HuH-7.5 (cell line): ENCODE measurements around the gene GHDC.
A peak's percentile ranks its signal among the peaks of the same experiment; 100 is the strongest.

ENCODE experiments used
- DNase-seq: peaks from one replicate; pipeline ENCODE4 v3.0.0; 2011; ENCODE audit warnings: low spot score

The GHDC gene

DNA sequence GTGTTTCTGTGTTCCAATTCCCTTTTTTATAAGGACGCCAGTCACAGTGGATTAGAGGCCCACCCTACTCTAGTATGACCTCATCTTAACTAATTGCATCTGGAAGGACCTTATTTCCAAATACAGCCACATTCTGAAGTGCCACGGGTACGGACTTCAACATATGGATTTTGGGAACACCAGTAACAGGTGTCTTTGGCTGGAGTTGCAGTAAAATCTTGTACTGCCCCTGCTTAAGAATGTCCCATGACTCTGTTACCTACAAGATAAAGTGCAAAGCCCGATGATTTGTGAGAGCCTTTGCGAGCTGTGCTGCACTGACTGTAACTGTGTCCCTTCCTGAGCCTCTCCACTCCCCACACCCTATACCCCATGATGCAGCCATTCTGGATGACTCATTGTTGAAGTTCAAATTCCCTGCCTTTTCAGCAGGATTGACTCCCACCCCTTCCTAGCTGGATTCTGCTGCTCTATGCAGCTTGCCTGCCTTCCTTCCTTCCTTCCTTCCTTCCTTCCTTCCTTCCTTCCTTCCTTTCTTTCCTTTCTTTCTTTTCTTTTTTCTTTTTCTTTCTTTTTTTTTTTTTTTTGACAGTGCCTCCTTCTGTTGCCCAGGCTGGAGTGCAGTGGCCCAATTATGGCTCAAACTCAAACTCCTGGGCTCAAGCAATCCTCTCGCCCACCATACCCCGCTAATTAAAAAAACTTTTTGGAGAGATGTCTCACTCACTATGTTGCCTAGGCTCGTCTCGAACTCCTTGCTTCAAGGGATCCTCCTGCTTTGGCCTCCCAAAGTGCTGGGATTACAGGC is 11.2 kb downstream of the GHDC start:
- no peak for DNase-seq

DNA sequence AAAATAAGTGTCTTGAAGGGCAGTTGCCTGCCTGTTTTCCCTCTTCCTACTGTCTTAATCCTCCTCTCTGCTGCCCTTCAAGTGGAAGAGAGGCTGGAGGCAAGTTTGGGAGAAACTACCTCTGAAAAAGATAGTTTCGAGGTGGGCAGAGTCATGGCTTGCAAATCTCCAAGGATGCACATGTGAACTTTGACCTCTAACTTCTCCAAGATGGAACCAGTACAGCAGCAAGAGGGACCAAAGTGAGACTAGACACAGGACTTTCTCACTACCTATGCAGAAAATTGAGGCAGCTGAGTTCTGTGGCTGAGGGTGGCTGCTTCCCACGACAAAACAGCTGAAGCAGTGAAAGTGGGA is 12.5 kb downstream of the GHDC start:
- no peak for DNase-seq

DNA sequence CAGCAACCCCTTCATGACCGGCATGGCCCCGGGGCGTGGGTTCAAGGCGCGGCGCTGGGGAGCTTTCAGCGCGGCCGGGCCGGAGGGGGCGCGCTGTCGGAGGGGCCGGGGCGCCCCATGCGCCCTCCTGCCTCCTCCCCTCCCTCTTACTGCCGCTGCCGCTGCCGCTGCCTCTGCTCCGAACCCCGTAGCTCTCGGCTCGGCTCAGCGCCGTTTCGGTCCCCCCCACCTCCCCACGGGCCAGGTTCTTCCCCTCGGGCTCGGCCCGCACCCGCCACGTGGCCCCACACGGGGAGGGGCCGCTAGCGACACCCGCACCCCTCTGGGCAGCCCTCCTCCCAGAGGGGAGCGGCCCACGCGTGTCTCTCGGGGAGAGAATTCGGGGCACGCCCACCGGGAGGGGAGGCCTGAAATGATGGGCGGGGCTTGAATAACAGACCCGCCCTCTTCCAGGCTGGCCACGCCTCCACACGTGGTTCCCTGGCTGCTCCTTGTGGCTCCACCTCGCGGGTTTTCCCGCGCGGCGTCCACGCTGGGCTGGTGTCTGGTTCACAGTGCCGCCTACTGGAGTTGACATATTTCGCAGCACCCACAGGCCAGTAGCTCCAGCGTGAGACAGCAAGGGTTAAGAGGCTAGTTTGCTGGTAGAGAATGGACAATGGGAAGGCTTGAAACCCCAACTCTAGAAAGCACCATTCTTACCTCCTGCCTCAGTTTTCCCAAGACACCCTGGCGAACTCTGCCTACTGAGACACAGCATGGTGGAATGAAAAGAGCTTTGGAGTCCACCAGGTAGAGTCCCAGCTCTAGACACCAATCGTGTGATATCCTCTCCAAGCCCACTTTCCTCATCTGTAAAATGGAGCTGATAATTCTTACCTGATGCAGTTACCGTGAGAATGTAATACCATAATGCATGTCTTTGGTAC is 13.1 kb downstream of the GHDC start, which contains the start of gene KCNH4:
Gene KCNH4 (minus strand): TSS at position 221 of the 929 bp plus-strand sequence. CDS start 197 bp downstream, at position 24.
- DNase-seq, result peak; percentile 49

DNA sequence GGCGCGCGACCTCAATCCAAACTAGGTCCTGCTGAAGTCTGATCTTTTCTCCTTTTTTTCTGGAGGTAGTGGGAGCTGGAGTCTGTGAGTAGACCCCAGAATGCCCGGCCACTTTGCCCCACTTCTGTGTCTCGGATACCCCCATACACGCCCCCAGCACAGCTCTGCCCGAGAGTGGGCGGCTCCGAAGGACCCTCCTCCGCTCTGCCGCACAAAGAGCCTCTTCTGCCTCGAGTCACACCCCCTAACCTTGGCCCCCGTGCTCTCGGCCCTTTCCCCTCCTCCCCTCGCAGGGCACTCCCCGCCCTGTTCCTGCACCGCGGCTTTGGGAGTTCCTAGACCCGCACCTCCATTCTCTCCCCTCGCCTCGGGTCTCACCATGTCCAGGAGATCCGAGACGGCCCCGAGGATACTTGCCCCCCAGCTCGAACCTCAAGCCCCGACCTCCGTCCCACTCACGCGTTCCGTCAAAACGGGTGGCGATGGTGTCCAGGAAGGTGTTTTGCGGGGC is 13.8 kb downstream of the GHDC start:
- no peak for DNase-seq

DNA sequence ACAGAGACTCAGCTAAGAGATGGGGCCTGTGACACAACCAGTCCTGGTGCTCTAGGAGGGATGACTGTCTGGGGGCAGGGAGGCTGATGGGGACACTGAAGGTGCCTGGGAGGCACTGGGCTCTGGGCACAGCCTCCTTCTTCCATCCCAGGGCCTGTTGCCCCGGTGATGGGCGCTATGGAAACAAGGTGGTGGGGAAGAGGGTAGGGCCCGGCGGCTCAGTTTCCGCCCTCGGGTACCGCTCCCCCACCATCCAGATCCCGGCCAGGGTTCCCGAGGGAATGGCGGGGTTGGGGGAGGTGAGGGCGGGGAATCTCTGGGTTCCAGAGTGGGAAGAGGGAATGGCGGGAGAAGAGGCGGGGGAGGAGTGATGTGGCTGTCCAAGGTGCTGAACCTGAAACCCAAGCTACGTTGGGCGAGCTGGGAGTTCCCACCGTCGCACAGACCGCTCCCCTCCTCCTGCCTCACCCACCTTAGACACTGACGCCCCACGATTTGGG is 14.3 kb downstream of the GHDC start:
- DNase-seq, result peak; percentile 86

DNA sequence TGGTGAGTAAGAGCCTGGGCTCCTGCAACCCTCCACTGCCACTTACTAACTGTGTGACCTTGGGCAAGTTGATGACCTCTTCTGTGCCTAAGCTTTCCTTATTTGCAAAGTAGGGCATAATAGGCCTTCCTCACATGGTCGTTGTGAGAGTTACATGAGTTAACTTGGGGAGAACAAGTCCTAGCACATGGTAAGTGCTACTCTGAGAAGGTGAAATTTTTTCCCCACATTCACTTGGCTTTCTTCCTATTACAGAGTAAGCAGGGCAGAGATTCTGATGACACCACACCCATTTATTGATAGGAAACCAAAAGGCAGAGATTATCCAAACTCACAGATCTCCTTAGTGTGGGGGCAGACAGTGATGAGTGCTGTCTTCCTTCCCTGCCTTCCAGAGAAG is 15.0 kb downstream of the GHDC start:
- DNase-seq, result no peak

DNA sequence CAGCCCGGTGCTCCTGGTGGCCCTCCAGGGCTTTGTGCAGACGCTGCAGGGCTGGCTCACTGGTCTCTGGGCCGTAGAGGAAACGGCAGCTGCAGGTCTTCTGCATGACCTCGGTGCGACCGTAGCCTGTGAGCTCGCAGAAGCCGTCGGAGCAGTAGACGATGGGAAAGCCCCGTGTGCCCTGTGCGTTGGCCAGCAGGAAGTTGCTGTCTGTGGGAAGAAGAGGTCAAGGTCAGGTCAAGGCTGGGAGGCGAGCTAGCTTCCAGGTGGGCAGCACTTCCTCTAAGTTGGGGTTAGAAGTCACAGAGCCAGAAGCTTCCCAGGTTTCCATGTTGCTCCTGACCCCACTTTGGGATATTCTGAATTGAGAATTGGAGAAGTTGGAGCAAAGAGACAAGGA is 15.5 kb downstream of the GHDC start:
- no peak for DNase-seq

DNA sequence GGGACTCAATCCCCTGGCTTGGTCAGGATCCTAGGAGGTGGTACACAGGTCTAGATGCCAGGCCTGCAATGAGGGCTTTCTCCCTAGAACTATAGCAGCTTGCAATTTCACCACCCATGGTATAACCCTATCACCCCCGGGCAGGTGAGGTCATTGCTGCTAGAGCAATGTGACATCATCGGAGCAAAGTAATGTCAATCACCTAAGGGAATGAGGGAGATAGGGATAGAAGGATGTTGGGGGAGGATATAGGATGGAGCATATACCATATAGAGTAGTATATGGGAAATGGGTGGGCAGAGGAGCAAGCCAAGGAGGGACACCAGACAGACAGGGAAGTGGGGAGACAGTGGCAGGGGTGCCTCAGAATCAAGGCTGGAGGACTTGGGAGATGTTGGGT is 16.6 kb downstream of the GHDC start:
- no peak for DNase-seq

DNA sequence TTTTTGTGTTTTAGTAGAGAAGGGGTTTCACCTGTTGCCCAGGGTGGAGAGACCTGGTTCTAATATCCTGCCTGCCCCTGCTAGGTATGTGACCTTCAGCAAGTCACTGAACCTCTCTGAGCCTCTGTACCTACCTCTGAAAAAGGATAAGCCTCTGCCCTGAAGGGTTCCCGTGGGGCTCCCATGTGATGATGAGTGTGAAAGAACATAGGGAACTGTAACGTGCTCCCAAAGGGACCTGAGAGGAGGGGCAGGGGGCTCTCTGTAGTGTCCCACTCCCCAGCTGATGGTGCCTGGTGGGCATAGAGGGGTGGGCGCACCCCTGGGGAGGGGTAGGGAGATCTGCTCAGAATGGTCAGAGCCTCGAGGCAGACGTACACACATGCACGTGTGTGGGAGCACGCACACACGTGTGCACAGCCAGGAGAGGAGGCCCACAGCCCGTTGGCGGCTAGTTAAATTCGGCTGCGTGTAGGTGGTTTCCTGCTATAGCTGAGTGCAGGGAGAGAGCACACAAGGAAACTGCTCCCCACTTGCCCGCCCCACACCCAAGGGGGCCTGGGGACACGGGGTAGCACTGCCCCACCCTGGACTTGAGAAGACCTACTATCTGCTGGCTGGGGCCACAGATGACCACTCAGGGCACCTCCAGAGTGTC is 20.0 kb downstream of the GHDC start:
- no peak for DNase-seq

DNA sequence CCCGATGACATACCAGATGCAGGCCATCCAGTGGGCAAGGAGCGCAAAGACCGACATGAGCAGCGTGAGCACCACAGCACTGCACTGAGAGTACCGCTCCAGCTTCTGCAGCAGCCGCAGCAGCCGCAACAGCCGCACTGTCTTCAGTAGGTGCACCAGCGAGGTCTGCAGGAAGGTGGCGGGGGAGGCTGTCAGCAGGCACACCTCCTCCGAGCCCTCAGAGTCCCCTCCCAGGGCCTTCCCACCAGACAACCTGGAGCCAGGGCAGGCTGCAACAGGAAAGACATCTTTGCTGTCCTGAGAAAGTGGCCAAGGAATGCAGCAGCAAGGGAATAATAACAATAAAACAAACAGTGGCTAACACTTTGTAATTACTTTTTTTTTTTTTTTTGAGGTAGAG is 22.5 kb downstream of the GHDC start:
- no peak for DNase-seq

DNA sequence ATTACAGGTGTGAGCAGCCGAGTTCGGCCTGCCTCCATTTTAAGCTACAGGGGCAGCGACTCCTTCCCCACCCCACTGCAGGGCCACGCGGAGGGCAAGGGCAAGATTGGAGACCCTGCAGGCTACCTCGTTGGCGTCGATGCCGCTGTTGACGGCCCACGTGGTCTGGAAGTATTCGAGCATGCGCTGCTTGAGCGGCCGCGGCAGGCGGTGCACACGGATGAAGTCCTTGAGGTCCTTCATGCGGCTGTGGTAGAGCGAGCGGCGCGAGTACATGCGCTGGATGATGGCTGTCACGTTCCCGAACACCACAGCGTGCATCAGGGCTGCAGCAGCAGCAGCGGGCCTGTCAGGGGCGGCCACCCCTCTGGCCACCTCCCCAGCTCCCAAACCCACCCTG is 24.9 kb downstream of the GHDC start:
- no peak for DNase-seq

DNA sequence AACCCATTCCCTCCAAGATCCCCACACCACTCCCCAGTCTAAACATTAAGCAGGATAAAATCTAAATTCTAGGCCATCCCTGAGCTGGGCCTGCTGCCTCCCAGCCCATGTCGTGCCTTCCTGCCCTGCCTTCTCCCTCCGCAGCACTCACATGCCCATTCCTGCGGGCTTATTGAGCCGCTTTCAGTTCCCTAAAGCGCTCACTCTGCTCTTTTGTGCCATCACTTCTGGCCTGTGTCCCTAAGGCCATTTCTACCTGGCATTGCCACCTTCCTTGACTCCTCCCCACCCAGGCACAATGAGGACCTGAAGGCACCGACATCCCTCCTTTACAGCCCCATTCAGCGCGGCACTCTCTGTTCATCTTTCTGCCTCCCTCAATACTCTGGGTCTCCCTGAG is 26.5 kb downstream of the GHDC start:
- no peak for DNase-seq

DNA sequence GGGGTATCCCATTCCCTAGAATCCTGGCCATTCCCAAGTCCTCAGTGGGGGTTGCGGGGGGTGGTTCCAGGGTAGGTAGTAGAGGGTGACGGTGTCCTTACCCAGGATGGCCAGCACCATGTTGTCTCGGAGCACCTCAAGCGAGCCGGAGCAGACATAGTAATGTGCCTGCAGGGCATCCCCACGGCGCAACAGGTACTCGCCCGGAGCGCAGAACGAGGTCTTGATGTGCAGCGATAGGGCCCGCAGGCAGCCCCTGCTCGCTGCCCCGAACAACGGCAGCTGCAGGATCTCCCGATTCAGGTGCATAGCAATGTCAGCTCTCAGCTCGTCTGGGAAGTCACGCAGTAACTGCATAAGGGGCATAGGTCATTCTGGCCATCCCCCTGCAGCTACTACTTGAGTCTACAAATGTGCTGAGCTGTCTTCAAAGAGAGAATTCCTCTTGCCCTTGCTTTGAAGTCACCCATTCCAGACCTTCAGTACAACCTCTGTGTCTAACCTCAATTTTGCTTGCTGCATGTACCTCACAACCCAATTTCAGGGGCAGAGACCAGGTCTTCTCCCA is 28.0 kb downstream of the GHDC start:
- no peak for DNase-seq

DNA sequence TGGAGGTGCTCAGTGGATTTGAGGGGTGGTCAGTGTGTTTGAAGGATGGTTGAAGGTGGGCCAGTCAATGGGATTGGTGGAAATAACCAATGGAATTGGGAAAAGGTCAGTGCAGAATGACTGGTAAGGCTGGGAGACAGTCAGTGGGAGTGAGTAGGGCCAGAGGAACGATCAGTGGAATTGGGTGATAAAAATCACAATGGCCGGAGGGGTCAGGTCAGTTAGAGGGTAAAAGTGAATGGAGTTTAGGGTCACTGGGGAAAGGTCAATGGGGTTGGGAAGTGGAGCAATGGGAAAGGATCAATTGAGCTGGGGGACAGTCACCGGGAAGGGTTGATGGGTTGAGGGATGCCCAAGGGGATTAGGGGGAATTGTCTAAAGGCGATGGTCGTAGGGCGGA is 28.5 kb downstream of the GHDC start:
- no peak for DNase-seq

DNA sequence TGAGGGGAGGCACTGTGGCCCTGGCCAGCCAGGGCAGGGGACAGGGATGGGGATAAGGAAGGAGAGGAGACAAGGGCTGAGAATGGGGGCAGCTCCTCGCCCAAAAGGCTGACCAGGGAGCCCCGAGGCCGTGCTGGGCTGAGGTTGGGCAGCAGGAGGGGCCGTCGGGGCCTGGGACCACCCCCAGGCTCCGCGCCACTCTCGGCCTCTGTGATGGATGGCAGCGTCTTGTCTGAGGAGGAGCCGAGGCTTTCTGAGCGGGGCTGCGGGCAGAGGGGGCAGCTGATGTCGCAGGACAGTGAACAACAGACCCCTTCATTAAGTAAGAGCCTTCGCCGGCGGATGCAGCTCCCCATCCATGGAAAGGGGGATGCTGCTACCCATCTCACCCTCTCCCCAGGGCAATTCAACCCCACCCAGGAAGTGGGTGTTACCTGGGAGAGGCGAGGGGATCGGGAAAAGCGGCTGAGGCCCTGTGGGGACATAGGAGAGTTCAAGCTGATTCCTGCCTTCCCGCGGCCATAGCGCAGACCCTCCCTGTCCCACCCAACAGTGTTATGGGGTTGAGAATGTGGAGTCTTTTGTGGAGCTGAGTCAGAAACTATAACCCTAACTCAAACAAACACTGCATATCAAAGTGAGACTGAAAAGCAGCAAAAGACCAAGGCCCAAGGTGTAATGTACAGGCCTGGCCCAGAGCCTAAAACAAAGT is 30.4 kb downstream of the GHDC start:
- DNase-seq, result no peak

DNA sequence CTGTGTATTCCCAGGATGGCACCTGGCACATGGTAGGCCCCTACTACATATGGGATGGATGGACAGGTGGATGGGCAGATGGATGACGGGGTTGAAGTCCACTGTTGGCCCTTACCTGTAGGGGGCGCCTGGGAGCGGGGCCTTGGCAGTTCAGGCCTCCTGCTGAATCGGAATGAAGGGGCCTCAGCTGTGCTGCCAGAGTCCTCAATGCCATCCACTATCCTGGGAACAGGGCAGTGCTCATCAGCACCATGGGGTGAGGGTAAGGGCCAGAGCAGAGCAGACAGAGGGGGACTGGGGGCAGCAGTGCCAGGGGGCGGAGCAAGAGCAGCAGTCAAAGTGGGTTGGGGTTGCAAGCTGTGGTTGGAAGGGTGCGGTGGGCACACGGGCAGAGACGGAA is 31.2 kb downstream of the GHDC start:
- DNase-seq, result no peak

DNA sequence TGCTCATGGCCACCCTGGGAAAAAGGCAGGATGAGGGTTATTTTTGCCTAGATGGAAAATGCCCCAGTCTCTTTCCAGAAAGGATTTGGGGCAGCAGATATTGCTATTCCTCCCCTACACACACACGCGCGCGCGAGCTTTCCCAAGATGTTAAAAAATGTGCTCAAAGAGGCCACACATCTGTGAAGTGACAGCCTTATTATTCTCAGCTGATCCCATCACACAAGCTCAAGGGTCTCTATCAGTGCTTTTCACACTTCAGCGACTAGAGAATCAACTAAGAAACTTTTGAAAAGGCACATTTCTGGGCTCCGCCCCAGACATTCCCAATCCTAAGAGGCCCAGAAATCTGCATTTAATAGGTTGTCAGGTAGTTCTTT is 33.8 kb downstream of the GHDC start:
- no peak for DNase-seq

DNA sequence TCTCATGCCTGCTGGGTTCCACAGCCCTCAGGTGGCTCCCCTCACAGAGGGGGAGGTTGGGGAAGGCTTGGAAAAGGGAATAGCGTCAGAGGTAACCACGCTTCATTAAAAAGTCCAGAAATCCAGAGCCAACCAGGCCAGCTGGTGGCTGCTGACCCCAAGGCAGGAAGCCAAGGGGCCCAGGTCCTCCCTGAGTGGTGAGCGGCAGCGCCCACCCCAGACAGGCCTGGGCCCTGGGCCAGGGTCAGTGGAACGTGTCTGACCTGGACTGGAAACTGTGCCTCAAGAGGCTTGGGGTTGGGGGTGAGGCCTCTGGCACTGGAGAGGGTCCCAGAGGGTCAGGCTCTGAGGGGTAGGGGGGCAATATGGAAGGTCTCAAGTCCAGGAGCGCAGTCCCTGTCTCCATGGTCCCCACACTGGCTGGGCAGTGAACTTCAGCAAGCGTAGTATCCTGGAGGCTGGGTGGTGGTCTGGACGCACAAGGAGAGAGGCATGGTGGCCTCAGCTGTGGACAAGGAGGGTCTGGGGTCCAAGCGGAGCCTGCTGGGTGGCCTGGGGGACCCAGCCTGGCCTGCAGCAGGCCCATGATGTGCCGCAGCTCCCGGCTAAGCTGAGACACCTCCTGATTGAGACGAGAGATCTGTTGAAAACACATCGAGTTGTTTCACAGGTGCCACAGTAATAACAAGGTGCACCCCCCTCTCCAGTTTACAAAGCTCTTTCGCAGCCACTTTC is 34.3 kb downstream of the GHDC start:
- no peak for DNase-seq

DNA sequence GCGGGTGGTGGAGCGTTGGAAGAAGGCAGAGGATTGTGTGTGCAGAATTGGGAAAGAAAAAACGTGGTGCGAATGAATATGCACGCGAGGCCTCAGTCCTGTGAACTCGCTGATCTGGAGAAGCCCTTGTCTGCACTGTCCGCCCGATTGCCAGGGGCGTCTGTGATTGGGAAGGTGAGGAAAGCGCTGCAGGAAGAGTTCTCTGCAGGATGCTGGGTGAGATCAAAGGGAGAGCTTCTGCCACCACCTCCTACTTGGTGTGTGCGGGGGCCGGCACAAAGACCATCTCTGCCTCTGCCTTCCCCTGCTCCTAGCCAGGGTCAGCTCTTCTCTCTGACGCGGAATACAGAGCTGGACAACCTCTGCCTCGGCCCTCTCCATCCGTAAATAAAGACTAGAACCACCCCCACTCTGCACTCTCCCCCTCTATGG is 38.7 kb downstream of the GHDC start:
- DNase-seq, result no peak

DNA sequence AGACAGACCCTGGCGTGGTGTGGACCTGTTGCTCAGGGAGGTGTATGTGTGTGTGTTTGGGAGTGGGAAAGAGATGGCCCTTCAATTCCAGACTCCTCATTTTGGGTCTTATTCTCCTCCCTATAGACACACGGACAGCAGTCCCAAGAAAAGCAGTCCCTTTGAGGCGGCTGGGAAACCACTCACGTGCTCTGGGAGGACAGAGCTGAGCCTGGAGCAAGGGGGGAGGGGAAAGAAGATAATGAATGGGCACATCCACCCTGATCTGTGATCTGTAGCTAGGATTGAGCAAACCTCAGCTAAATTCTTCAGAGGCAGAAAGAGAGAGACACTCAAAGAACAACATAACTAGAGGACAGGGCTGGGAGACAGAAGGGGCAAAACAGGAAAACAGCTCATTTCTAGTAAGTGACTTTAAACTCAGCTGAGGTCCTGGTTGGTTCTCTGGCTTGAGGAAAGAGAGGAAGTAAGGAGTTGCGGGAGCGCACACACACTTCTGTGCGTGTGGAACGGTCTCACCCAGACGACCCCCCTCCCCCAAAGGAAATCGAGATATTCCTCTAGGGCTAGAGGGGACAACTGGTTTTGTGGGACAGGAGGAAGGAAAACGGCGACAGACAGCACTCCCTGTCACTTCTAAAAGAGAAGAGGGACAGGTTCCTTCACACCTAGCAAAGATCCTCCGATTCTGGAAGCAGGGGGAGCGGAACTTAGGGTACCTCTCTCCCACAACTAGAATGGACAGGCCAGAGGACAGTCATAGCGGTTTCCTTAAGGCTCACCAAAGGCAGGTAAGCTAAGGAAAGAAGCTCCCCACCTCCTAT is 40.2 kb downstream of the GHDC start:
- no peak for DNase-seq
